Heart left ventricle (tissue), 16 donors: ENCODE measurements around the gene PRR14L. TPM values are rescaled to one million over a fixed set of nuclear protein-coding genes. Genes with fewer than 3 reads are reported as not detected.
"Not testable (repeated sequence)": the region's sequence is repeated elsewhere in the genome, so short reads cannot be mapped to it uniquely, and the experiment has no call there.

Experiments used
- ATAC-seq, 4 donors: fragments of 200-7000 bp; cut with Tn5 transposase; one replicate each; pipeline ENCODE4 v1.9.1; 2020 to 2022; ENCODE audit warnings: moderate library complexity in 4 of 4, mild to moderate bottlenecking in 3 of 4, moderate number of reproducible peaks in 1 of 4
- DNase-seq, 5 donors: peaks; one replicate each; pipeline ENCODE4 v3.0.0-alpha.2; 2020
- H3K27ac ChIP-seq, 12 donors: fragments of 200-600 bp; sonication (generic) in 4 of 12; one replicate each; pipeline versions ENCODE4 v1.5.0 to v1.8.0; 2016 to 2022; ENCODE audit warnings: mild to moderate bottlenecking in 2 of 12
- H3K27me3 ChIP-seq, 9 donors: fragments of 200-600 bp; sonication (generic) in 2 of 9; one replicate each; pipeline versions ENCODE4 v1.5.1 to v1.8.0; 2016 to 2022; ENCODE audit warnings: mild to moderate bottlenecking in 3 of 9
- H3K36me3 ChIP-seq, 9 donors: fragments of 200-600 bp; sonication (generic) in 2 of 9; one replicate each; pipeline versions ENCODE4 v1.5.0 to v1.8.0; 2018 to 2022; ENCODE audit warnings: mild to moderate bottlenecking in 2 of 9
- H3K4me1 ChIP-seq, 12 donors: fragments of 200-600 bp; sonication (generic) in 4 of 12; one replicate each; pipeline versions ENCODE4 v1.5.0 to v1.8.0; 2016 to 2022; ENCODE audit warnings: mild to moderate bottlenecking in 3 of 12
- H3K4me3 ChIP-seq, 12 donors: fragments of 200-600 bp; sonication (generic) in 4 of 12; one replicate each; pipeline versions ENCODE4 v1.5.0 to v1.8.0; 2017 to 2022; ENCODE audit warnings: mild to moderate bottlenecking in 9 of 12, moderate library complexity in 4 of 12
- H3K9me3 ChIP-seq, 12 donors: fragments of 200-600 bp; sonication (generic) in 4 of 12; one replicate each; pipeline versions ENCODE4 v1.5.0 to v1.8.0; 2016 to 2022; ENCODE audit warnings: mild to moderate bottlenecking in 1 of 12
- POLR2A ChIP-seq, 2 donors: fragments of 450-650 bp; IDR thresholded peaks; one replicate each; pipeline ENCODE4 v1.6.1; 2017; ENCODE audit warnings: antibody characterized with exemption in 2 of 2, mild to moderate bottlenecking in 2 of 2, moderate library complexity in 2 of 2
- WGBS, 4 donors: extraction: QIAGEN DNeasy Blood & Tissue Kit in 2 of 4; methylation state at CpG; one replicate each; pipeline versions ENCODE4 v1.1.5 to v1.1.7; 2013 to 2018; 5-methylcytosine and 5-hydroxymethylcytosine counted together
- intact Hi-C, 10 donors: fragments of 100-400 bp; cut with DNase I; formaldehyde crosslinking; loops; one replicate each; pipeline versions ENCODE4 v1.11.1 to v1.14.2; 2022
- polyA plus RNA-seq, 2 donors: library from polyadenylated mRNA; stranded (reverse); fragments of 200-250 nt; gene quantifications; one replicate each; pipeline ENCODE4 v1.2.3, GENCODE V29; 2013
- total RNA-seq, 9 donors: library from RNA; depleted of rRNA in 2 of 9; stranded (reverse); fragments of >200 nt in 2 of 9; fragmentation: NEBNext Ultra II Directional in 3 of 9; extraction: Animal tissue kit (Norgen Biotek cat#: 25700) in 3 of 9; gene quantifications; one replicate each; pipeline versions ENCODE4 v1.1.0 to v1.2.4, GENCODE V29; 2016 to 2023
- TF ChIP-seq, protein P1 (sequence below), 12 donors: fragments of 200-600 bp; sonication (generic) in 4 of 12; IDR thresholded peaks; one replicate each; pipeline versions ENCODE4 v1.5.0 to v1.8.0; 2018 to 2022; ENCODE audit warnings: antibody characterized with exemption in 12 of 12, mild to moderate bottlenecking in 5 of 12
- donor health status: ischemic (EF 13 %, LVEDD 7.1; RV severe dilation, severe dysfunction).
- donor health status: healthy with polysubstance abuse.
- donor health status: DM: no; HTN: yes; CAD: no.
- donor health status: DM: no; HTN: no; CAD: no.
- donor health status: ischemic (EF 25% LVEDD 6.9; RV normal size, moderate dysfunction).
- donor health status: ischemic (EF 25% LVEDD 5.7; RV mildly dilated, moderate dysfunction).
- donor health status: healthy.
- donor health status: DM: yes; HTN: yes; CAD: no.
- donor health status: ischemic (EF 35%, LVEDD 5.7; RV mildly dilated, moderate dysfunction).
- donor health status: nonischemic (EF 11% LVEDD 7.7; RV severe dilation, severe dysfunction).
- donor health status: DM: yes; HTN: yes; CAD: no.
- donor health status: PGD.
- donor health status: ischemic (EF 29% LVEDD 5.4; RV normal size, mild dysfunction).
- donor health status: nonischemic (EF 23%, LVEDD 6.1; RV moderate dilation, normal function).

The PRR14L gene
- total and polyA plus RNA-seq, 11 donors: 4.3 to 29.1 (median 14.5) TPM

DNA sequence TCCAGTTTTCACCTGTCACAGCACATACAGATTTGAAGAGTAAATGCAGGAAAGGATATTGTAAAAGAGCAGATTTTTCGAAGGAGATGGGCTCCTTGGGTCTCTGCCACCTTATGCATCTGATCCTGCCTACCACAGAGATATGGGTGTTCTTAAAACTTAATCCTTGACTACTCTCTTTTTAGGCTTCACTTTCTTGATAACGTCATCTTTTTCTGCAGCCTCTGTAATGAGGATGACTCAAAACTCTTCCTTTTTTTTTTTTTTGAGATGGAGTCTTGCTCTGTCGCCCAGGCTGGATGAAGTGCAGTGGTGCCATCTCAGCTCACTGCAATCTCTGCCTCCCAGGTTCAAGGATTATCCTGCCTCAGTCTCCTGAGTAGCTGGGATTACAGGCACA, 7.8 kb downstream of the PRR14L start:
- H3K27me3 ChIP-seq: no peaks in the 10 kb centered on the region
- H3K4me3 ChIP-seq: no peak overlapping the region
- ATAC-seq (no peak), DNase-seq (no peak)
- H3K9me3 ChIP-seq: no peaks in the 10 kb centered on the region
- H3K4me1 ChIP-seq: peaks cover 0 to 27% (median 14%) of the 10 kb centered on the region in 12 donors
- H3K27ac ChIP-seq: no peak overlapping the region
- TF ChIP-seq, protein P1, sequence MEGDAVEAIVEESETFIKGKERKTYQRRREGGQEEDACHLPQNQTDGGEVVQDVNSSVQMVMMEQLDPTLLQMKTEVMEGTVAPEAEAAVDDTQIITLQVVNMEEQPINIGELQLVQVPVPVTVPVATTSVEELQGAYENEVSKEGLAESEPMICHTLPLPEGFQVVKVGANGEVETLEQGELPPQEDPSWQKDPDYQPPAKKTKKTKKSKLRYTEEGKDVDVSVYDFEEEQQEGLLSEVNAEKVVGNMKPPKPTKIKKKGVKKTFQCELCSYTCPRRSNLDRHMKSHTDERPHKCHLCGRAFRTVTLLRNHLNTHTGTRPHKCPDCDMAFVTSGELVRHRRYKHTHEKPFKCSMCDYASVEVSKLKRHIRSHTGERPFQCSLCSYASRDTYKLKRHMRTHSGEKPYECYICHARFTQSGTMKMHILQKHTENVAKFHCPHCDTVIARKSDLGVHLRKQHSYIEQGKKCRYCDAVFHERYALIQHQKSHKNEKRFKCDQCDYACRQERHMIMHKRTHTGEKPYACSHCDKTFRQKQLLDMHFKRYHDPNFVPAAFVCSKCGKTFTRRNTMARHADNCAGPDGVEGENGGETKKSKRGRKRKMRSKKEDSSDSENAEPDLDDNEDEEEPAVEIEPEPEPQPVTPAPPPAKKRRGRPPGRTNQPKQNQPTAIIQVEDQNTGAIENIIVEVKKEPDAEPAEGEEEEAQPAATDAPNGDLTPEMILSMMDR (IDR thresholded peaks at IDR 0.05): no peak
- no peak for TF ChIP-seq POLR2A (IDR thresholded peaks at IDR 0.05)
- peaks cover 0 to 56% (median 14%) of the 10 kb centered on the region in 9 donors for H3K36me3 ChIP-seq
- intact Hi-C loops: loop anchor here in 1 of 10 donors (10.0 kb wide), 1 partner anchor 77 kb away; the partner anchor contains the start of gene PISD
- WGBS, 4 donors: 74 to 88% (median 82%) methylated on average over 3 of the region's 3 CpGs

DNA sequence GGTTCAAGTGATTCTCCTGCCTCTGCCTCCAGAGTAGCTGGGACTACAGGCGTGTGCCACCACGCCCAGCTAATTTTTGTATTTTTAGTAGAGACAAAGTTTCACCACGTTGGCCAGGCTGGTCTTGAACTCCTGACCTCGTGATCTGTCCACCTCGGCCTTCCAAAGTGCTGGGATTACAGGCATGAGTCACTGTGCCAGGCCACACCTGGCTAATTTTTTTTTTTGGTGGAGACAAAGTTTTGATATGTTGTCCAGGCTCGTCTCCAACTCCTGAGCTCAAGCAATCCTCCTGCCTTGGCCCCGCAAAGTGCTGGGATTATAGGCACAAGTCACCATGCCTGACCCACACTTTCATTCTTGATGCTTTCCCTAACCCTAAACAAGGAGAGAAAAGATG, 9.6 kb downstream of the PRR14L start:
- not testable (repeated sequence) for DNase-seq, H3K9me3 ChIP-seq, ATAC-seq, H3K4me3 ChIP-seq, H3K27me3 ChIP-seq
- Histone ChIP-seq H3K4me1 (peaks cover 0 to 27% (median 14%) of the 10 kb centered on the region in 12 donors), H3K27ac (peak overlapping the region in 3 of 12 donors; percentile 11 to 46 (median 35)), H3K36me3 (peaks cover 0 to 68% (median 16%) of the 10 kb centered on the region in 9 donors)
- WGBS, 4 donors: 84 to 90% (median 87%) methylated on average over 7 of the region's 7 CpGs
- intact Hi-C loops: loop anchor here in 1 of 10 donors (10.0 kb wide), 1 partner anchor 76 kb away; the partner anchor contains the start of gene PISD

DNA sequence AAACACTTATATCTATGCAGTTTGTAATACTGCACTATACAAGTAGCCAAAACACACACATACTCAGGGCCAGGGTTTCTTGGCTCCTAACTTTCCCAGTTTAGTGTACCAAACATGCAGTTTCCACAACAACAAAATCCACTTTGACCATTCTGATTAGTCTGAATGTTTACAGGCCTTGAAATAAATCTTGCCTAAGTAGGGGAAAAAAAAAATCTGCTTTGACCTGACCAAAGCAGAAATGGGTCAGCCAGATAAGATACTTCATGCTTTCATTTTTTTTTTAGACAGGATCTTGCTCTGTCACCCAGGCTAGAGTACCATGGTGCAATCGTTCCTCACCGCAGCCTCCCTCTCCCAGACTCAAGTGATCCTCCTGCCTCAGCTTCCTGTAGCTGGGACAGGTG, 10.1 kb downstream of the PRR14L start:
- H3K36me3 ChIP-seq: peaks cover 0 to 73% (median 17%) of the 10 kb centered on the region in 9 donors
- intact Hi-C loops: loop anchor here in 1 of 10 donors (10.0 kb wide), 1 partner anchor 75 kb away; the partner anchor contains the start of gene PISD
- H3K27ac ChIP-seq: peak overlapping the region in 3 of 12 donors; percentile 11 to 46 (median 35)

DNA sequence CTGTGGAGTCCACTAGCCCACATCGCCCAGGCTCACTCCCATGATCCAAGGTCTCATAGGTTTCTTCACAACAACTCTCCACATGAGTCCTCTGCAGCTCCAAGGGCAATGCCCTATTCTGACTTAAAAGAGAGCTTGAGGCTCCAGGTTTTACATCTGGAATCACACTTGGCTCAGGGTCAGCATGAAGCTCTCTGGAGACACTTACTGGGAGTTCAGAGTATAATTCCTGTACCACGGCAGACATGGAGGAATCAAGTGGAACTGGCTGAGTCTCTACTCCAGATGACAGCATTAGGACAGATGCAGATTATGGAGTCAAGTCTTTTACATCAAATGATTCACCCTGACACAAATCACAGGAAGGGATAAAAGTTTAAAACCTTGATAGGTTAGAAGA, 11.4 kb downstream of the PRR14L start:
- peaks cover 0 to 27% (median 14%) of the 10 kb centered on the region in 12 donors for H3K4me1 ChIP-seq
- no peaks in the 10 kb centered on the region for H3K9me3 ChIP-seq
- no peak for TF ChIP-seq POLR2A (IDR thresholded peaks at IDR 0.05)
- TF ChIP-seq, protein P1 (IDR thresholded peaks at IDR 0.05): no peak
- no peaks in the 10 kb centered on the region for H3K27me3 ChIP-seq
- no peak overlapping the region for H3K27ac ChIP-seq
- ATAC-seq: peak in 1 of 4 donors; percentile 41
- no peak overlapping the region for H3K4me3 ChIP-seq
- 48 to 61% (median 57%) methylated on average over 2 of the region's 2 CpGs for WGBS, 4 donors
- intact Hi-C loops: no loop called here
- peaks cover 0 to 77% (median 27%) of the 10 kb centered on the region in 9 donors for H3K36me3 ChIP-seq
- no peak for DNase-seq

More for the DNA sequence above, 10.1 kb downstream of the PRR14L start:
- peak; percentile 54 to 67 (median 66) for ATAC-seq
- no peak overlapping the region for H3K4me3 ChIP-seq
- no peaks in the 10 kb centered on the region for H3K27me3 ChIP-seq
- H3K4me1 ChIP-seq: peaks cover 0 to 27% (median 14%) of the 10 kb centered on the region in 12 donors
- 35 to 51% (median 49%) methylated on average over 2 of the region's 2 CpGs for WGBS, 4 donors
- no peak for DNase-seq
- TF ChIP-seq POLR2A (IDR thresholded peaks at IDR 0.05): no peak
- TF ChIP-seq, protein P1 (IDR thresholded peaks at IDR 0.05): no peak
- H3K9me3 ChIP-seq: no peaks in the 10 kb centered on the region
